A549 (cell line): Measurements from ENCODE around the gene MND1.
"Not testable (repeated sequence)": the region's sequence is repeated elsewhere in the genome, so short reads cannot be mapped to it uniquely, and the experiment has no call there.

Experiments used
- CBX2 ChIP-seq: fragments of 200-600 bp; sonication (generic); IDR thresholded peaks from 2 replicates; pipeline ENCODE4 v1.6.1; 2016; ENCODE audit warnings: low read depth, mild to moderate bottlenecking, borderline replicate concordance
- EP300 ChIP-seq, 2 experiments: fragments of >200 bp; sonication (Bioruptor Twin); formaldehyde crosslinking; IDR thresholded peaks; 2 replicates in 1 of 2; 3 replicates in 1 of 2; pipeline ENCODE4 v1.6.1; 2016 to 2017
- ESRRA ChIP-seq: fragments of 150-350 bp; IDR thresholded peaks from 2 replicates; pipeline ENCODE4 v1.6.1; 2014; ENCODE audit warnings: mild to moderate bottlenecking, low read length, borderline replicate concordance
- JUN ChIP-seq, 2 experiments: fragments of >200 bp; sonication (Bioruptor Twin); formaldehyde crosslinking; IDR thresholded peaks; 2 replicates in 1 of 2; 3 replicates in 1 of 2; pipeline ENCODE4 v1.6.1; 2016 to 2017
- MAFK ChIP-seq: fragments of 450-650 bp; IDR thresholded peaks from 2 replicates; pipeline ENCODE4 v1.6.1; 2014; ENCODE audit not compliant: partially characterized antibody
- NFE2L2 ChIP-seq: fragments of 150-350 bp; conservative IDR thresholded peaks from 2 replicates; pipeline ENCODE4 v1.6.1; 2014; ENCODE audit warnings: low read length
- POLR2A ChIP-seq: IDR thresholded peaks from 2 replicates; pipeline ENCODE4 v1.6.1; 2012; ENCODE audit warnings: mild to moderate bottlenecking, low read length
- RFX5 ChIP-seq: fragments of 450-650 bp; IDR thresholded peaks from 2 replicates; pipeline ENCODE4 v1.7.1; 2014; ENCODE audit warnings: antibody characterized with exemption, mild to moderate bottlenecking, moderate library complexity
- ZSCAN20 ChIP-seq: fragments of 250-450 bp; sonication (Bioruptor Pico); IDR thresholded peaks from 2 replicates; pipeline ENCODE4 v1.8.0; 2022; ENCODE audit warnings: mild to moderate bottlenecking, moderate library complexity
- TF ChIP-seq, protein P1 (sequence below): fragments of >200 bp; sonication (Bioruptor Twin); formaldehyde crosslinking; IDR thresholded peaks from 3 replicates; pipeline ENCODE4 v1.5.1; 2016
- TF ChIP-seq, protein P2 (sequence below): fragments of 450-650 bp; IDR thresholded peaks from 2 replicates; pipeline ENCODE4 v1.6.1; 2014; ENCODE audit warnings: antibody characterized with exemption
- TF ChIP-seq, protein P3 (sequence below): IDR thresholded peaks from 2 replicates; pipeline ENCODE4 v1.6.1; 2012

DNA sequence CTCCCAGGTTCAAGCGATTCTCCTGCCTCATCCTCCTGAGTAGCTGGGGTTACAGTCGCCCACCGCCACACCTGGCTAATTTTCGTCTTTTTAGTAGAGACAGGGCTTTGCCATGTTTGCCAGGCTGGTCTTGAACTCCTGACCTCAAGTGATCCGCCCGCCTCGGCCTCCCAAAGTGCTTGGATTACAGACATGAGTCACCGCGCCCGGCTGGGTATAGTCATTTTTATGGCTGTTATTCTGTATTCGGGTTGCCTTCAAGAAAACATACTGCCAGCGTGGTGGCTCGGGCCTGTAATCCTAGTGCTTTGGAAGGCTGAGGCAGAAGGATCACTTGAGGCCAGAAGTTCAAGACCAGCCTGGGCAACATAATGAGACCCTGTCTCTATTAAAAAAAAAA lies 106.7 kb downstream of the MND1 start:
- TF ChIP-seq, protein P1, sequence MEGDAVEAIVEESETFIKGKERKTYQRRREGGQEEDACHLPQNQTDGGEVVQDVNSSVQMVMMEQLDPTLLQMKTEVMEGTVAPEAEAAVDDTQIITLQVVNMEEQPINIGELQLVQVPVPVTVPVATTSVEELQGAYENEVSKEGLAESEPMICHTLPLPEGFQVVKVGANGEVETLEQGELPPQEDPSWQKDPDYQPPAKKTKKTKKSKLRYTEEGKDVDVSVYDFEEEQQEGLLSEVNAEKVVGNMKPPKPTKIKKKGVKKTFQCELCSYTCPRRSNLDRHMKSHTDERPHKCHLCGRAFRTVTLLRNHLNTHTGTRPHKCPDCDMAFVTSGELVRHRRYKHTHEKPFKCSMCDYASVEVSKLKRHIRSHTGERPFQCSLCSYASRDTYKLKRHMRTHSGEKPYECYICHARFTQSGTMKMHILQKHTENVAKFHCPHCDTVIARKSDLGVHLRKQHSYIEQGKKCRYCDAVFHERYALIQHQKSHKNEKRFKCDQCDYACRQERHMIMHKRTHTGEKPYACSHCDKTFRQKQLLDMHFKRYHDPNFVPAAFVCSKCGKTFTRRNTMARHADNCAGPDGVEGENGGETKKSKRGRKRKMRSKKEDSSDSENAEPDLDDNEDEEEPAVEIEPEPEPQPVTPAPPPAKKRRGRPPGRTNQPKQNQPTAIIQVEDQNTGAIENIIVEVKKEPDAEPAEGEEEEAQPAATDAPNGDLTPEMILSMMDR, result not testable (repeated sequence)
- not testable (repeated sequence) for TF ChIP-seq JUN (IDR thresholded peaks at IDR 0.05); ESRRA; POLR2A; CBX2; NFE2L2; EP300 (IDR thresholded peaks at IDR 0.05); RFX5; ZSCAN20 (CRISPR knock-in tag); MAFK
- TF ChIP-seq, protein P2, sequence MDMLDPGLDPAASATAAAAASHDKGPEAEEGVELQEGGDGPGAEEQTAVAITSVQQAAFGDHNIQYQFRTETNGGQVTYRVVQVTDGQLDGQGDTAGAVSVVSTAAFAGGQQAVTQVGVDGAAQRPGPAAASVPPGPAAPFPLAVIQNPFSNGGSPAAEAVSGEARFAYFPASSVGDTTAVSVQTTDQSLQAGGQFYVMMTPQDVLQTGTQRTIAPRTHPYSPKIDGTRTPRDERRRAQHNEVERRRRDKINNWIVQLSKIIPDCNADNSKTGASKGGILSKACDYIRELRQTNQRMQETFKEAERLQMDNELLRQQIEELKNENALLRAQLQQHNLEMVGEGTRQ, result not testable (repeated sequence)
- TF ChIP-seq, protein P3, sequence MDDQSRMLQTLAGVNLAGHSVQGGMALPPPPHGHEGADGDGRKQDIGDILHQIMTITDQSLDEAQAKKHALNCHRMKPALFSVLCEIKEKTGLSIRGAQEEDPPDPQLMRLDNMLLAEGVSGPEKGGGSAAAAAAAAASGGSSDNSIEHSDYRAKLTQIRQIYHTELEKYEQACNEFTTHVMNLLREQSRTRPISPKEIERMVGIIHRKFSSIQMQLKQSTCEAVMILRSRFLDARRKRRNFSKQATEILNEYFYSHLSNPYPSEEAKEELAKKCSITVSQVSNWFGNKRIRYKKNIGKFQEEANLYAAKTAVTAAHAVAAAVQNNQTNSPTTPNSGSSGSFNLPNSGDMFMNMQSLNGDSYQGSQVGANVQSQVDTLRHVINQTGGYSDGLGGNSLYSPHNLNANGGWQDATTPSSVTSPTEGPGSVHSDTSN, result not testable (repeated sequence)
